Spinal cord (tissue), 10 donors: ENCODE measurements around the gene ABL1. TPM values are rescaled to one million over a fixed set of nuclear protein-coding genes. Genes with fewer than 3 reads are reported as not detected.

Experiments
- DNase-seq, 6 donors: peaks; one replicate each; pipeline versions ENCODE4 v3.0.0 to v3.0.0-alpha.2; 2013 to 2015; ENCODE audit warnings: low spot score in 6 of 6, low read depth in 4 of 6
- H3K27ac ChIP-seq: one replicate; pipeline ENCODE4 v1.5.1; 2013; ENCODE audit warnings: low read depth, low read length, control low read depth
- H3K27me3 ChIP-seq: one replicate; pipeline ENCODE4 v1.6.1; 2013; ENCODE audit warnings: low read length; ENCODE audit not compliant: control insufficient read depth, insufficient read depth
- H3K36me3 ChIP-seq: one replicate; pipeline ENCODE4 v1.6.1; 2013; ENCODE audit warnings: low read length; ENCODE audit not compliant: control insufficient read depth, insufficient read depth
- H3K4me1 ChIP-seq: one replicate; pipeline ENCODE4 v1.6.1; 2013; ENCODE audit warnings: low read length; ENCODE audit not compliant: control insufficient read depth, insufficient read depth
- H3K4me3 ChIP-seq: one replicate; pipeline ENCODE4 v1.5.1; 2013; ENCODE audit warnings: low read depth, low read length, control low read depth
- H3K9me3 ChIP-seq: one replicate; pipeline ENCODE4 v1.6.1; 2013; ENCODE audit warnings: low read length; ENCODE audit not compliant: control insufficient read depth, insufficient read depth
- WGBS: methylation state at CpG from one replicate; pipeline ENCODE4 v1.1.5; 2013; ENCODE audit warnings: missing lambda C conversion rate; ENCODE audit not compliant: insufficient coverage; 5-methylcytosine and 5-hydroxymethylcytosine counted together
- polyA plus RNA-seq, 2 donors: library from polyadenylated mRNA; unstranded; fragments of 120-200 nt; gene quantifications; one replicate each; pipeline ENCODE4 v1.2.1, GENCODE V29; 2013; ENCODE audit not compliant: insufficient read length in 2 of 2
- total RNA-seq, 2 donors: library from RNA; depleted of rRNA in 1 of 2; stranded (reverse); fragments of 120-200 nt in 1 of 2; fragments of >200 nt in 1 of 2; gene quantifications; one replicate each; pipeline versions ENCODE4 v1.2.3 to v1.2.4, GENCODE V29; 2013 to 2014
- donor health status: healthy.

Gene ABL1
- total and polyA plus RNA-seq, 4 donors, result 36.6 to 72.7 (median 63.6) TPM

GRCh38 chr9:130824079-130824478 lies 11.0 kb upstream of the ABL1 start:
- 33% methylated on average over 1 of the region's 2 CpGs for WGBS
- Histone ChIP-seq H3K36me3 (no peaks in the 10 kb centered on the region), H3K4me3 (no peak overlapping the region), H3K9me3 (no peaks in the 10 kb centered on the region), H3K27ac (peak overlapping the region; percentile 93), H3K4me1 (peaks cover 23% of the 10 kb centered on the region), H3K27me3 (no peaks in the 10 kb centered on the region)
- DNase-seq, result no peak

GRCh38 chr9:130824643-130825350 lies 10.3 kb upstream of the ABL1 start:
- Histone ChIP-seq H3K9me3 (no peaks in the 10 kb centered on the region), H3K36me3 (no peaks in the 10 kb centered on the region), H3K4me1 (peaks cover 23% of the 10 kb centered on the region), H3K27ac (peak overlapping the region; percentile 93), H3K4me3 (peak overlapping the region; percentile 10), H3K27me3 (no peaks in the 10 kb centered on the region)
- WGBS, result no CpG with 5 or more reads among the region's 4 CpGs
- DNase-seq, result peak in 2 of 6 donors; percentile 67 to 87

DNA sequence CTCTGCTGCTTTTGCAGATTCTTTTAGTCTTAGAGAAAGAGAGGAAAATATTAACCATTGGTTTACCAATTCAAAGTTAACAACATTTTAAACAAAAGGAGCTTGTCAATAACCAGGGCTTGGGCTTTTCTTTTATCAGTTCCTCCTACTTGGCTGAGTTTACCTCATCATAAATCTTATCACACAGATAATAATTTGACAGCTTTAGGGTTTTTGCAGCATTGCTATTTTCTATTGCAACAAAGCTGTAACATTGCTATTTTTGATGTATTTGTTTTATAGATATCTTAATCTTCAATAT lies 9.8 kb upstream of the ABL1 start:
- H3K9me3 ChIP-seq, result no peaks in the 10 kb centered on the region
- no peaks in the 10 kb centered on the region for H3K27me3 ChIP-seq
- H3K4me3 ChIP-seq, result no peak overlapping the region
- no peaks in the 10 kb centered on the region for H3K36me3 ChIP-seq
- no peak for DNase-seq
- peak overlapping the region; percentile 93 for H3K27ac ChIP-seq
- H3K4me1 ChIP-seq, result peaks cover 23% of the 10 kb centered on the region

- no peaks in the 10 kb centered on the region for H3K36me3 ChIP-seq
- no peaks in the 10 kb centered on the region for H3K27me3 ChIP-seq
- H3K4me1 ChIP-seq, result peaks cover 21% of the 10 kb centered on the region
- H3K4me3 ChIP-seq, result no peak overlapping the region
- H3K9me3 ChIP-seq, result no peaks in the 10 kb centered on the region
- no peak for DNase-seq
- 100% methylated on average over 2 of the region's 5 CpGs for WGBS
- peak overlapping the region; percentile 93 for H3K27ac ChIP-seq
These were observed 9.2 kb upstream of the ABL1 start for GRCh38 chr9:130825809-130826208.

DNA sequence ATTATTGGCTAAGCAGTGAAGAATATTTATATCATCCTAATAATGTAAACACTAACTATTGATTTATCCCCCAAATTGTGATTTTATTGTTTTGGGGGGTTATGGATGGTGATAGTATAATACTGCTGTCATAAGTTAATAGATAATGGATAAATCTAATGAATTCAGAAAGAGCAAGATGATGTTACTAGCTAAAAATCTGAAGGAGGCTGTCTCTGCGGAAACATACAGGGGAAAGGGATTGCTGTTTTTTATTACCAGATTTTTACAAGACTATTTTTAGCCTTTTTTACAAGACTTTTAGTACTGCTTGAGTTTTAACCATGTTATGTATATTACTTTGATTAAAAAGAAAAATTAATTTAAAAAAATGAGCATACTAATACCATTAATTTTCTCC lies 5.3 kb upstream of the ABL1 start:
- Histone ChIP-seq H3K4me1 (peaks cover 17% of the 10 kb centered on the region), H3K9me3 (no peaks in the 10 kb centered on the region), H3K4me3 (no peak overlapping the region), H3K27ac (peak overlapping the region; percentile 54), H3K27me3 (no peaks in the 10 kb centered on the region), H3K36me3 (no peaks in the 10 kb centered on the region)
- no peak for DNase-seq
- WGBS, result no CpG with 5 or more reads among the region's 1 CpG

- no peaks in the 10 kb centered on the region for H3K36me3 ChIP-seq
- no peak overlapping the region for H3K4me3 ChIP-seq
- no CpG with 5 or more reads among the region's 3 CpGs for WGBS
- no peaks in the 10 kb centered on the region for H3K27me3 ChIP-seq
- DNase-seq, result peak in 1 of 6 donors; percentile 57
- H3K4me1 ChIP-seq, result peaks cover 18% of the 10 kb centered on the region
- H3K27ac ChIP-seq, result peak overlapping the region; percentile 54
- H3K9me3 ChIP-seq, result no peaks in the 10 kb centered on the region
These were observed 4.8 kb upstream of the ABL1 start for GRCh38 chr9:130830231-130830760.

- Histone ChIP-seq H3K9me3 (no peaks in the 10 kb centered on the region), H3K4me3 (no peak overlapping the region), H3K36me3 (no peaks in the 10 kb centered on the region), H3K27ac (peak overlapping the region; percentile 27), H3K27me3 (no peaks in the 10 kb centered on the region), H3K4me1 (peaks cover 16% of the 10 kb centered on the region)
- no peak for DNase-seq
These were observed 4.0 kb upstream of the ABL1 start for GRCh38 chr9:130831077-130831476.

DNA sequence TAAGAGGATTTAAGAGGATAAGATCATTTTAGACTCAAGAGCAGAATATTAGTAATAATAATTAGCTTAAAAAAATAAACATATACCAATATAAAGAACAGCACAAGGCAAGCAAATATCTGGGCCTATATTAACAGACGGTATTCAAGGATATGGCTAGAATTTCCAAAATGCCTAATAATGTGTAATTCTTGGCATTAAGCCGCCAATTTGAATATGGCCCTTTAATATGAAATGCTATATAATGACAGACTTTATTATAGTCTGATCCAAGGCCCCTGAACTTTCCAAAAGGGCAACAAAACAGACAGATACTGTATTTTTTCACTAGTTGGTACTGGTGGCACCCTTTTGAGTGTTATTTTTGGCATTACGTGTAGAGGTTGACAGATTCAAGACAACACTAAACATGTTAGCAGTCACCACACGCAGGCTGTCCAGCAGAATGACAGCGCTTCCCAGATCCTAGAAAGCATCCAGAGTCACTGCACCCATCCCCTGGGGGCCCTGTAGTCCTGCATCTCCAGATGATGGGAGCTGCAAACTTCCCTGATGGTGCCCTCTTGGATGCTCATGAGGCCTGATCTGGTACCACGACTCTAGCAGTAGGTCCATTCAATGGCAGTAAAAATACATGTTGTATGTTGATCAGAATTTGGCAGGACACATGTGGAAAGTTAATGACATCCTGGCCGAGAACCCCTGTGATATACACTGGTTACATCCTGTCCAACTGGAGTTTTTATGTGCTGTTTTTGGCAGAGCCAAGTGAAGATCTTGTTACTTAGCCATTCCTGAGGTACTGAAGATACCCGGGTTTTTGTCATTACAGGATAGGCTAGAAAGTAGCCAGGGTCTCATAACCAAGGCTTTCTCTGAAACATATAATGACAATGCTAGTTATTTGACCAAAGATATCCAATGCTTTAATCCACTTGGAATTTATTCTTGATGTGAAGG lies 1.7 kb upstream of the ABL1 start:
- Histone ChIP-seq H3K36me3 (no peaks in the 10 kb centered on the region), H3K4me3 (no peak overlapping the region), H3K9me3 (no peaks in the 10 kb centered on the region), H3K27ac (peak overlapping the region; percentile 92), H3K4me1 (peaks cover 24% of the 10 kb centered on the region), H3K27me3 (no peaks in the 10 kb centered on the region)
- 57% methylated on average over 5 of the region's 8 CpGs for WGBS
- DNase-seq, result peak in 1 of 6 donors; percentile 59

DNA sequence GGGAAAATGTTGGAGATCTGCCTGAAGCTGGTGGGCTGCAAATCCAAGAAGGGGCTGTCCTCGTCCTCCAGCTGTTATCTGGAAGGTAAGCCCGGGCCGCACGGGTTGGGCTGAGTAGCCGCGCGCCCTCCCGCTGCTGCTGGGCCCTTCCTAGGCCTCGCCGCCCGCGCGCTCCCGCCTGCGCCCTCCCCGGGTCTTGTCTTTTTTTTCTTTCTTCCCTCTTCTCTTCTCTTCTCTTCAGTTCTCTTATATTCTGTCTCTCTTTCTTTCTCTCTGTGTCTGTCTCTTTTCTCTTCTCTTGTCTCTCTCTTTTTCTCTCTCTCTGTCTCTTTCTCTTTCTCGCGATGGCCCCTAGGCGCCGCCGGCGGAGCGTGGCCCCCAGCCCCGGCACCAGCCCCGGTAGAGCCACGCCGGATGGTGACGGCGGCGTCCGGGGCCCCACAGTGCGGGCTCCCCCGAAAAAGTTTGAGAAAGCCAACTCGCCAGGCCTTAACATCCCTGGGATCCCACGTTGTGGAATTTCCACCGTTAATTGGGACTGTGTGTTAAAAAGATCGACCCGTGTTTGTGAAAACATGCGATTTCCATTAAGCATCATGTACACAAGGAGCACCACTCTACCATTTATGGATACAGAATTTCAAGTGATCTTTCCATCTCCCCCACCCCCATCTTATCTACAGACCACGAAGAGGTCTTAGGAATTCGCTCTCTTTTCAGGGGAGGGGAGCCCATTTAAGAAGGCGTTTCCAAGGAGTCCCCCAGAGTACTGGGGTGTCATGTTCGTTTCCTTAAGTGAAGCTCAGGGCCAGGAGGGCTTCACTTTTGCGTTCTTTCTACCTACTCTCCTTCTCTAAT lies 616 bp downstream of the ABL1 start:
- no peaks in the 10 kb centered on the region for H3K36me3 ChIP-seq
- WGBS, result 0% methylated on average over 36 of the region's 44 CpGs
- H3K9me3 ChIP-seq, result no peaks in the 10 kb centered on the region
- H3K27ac ChIP-seq, result peak overlapping the region; percentile 90
- peak in 2 of 6 donors; percentile 75 to 83 for DNase-seq
- peaks cover 36% of the 10 kb centered on the region for H3K4me1 ChIP-seq
- no peaks in the 10 kb centered on the region for H3K27me3 ChIP-seq
- H3K4me3 ChIP-seq, result peak overlapping the region; percentile 61
